ENCODE measurements around the gene KIF26B.

GRCh38 chr1:245599371-245600174 is 444.8 kb downstream of the KIF26B start:
- TF ChIP-seq ZC3H11A (IDR thresholded peaks at IDR 0.05) = no peak
- TF ChIP-seq MAZ (IDR thresholded peaks at IDR 0.05; ENCODE audit: borderline replicate concordance, low read depth, low read length) = no peak
- TF ChIP-seq EHMT2 (IDR thresholded peaks at IDR 0.05; ENCODE audit: low read depth) = no peak
- TF ChIP-seq CTCF (IDR thresholded peaks at IDR 0.05) = no peak
- TF ChIP-seq ZFP36 (IDR thresholded peaks at IDR 0.05; ENCODE audit: borderline replicate concordance, partially characterized antibody) = no peak
- TF ChIP-seq HMGXB4 (CRISPR knock-in tag; IDR thresholded peaks at IDR 0.05; ENCODE audit: borderline replicate concordance) = no peak
- no peak for TF ChIP-seq EP300 (IDR thresholded peaks at IDR 0.05)
- TF ChIP-seq ELK1 (IDR thresholded peaks at IDR 0.05; ENCODE audit: low read depth, low read length) = no peak
- TF ChIP-seq RFX5 (IDR thresholded peaks at IDR 0.05) = no peak

Measured in A549 (cell line).